ENCODE data around the gene PEX11A.

The PEX11A gene

GRCh38 chr15:89652666-89653065 lies 37.9 kb downstream of the PEX11A start:
- TF ChIP-seq CTCF (IDR thresholded peaks at IDR 0.05; ENCODE audit: low read length) (no peak), EZH2 (IDR thresholded peaks at IDR 0.05; ENCODE audit: borderline replicate concordance, low read length) (no peak)
- H3K79me2 ChIP-seq (ENCODE audit: insufficient read depth, low read length) = no peaks in the 10 kb centered on the region
- no peak overlapping the region for H3K9ac ChIP-seq (ENCODE audit: low read length)
- H2AFZ ChIP-seq (ENCODE audit: low read length) = no peak overlapping the region
- no peaks in the 10 kb centered on the region for H3K9me3 ChIP-seq (ENCODE audit: low read length)
- no peaks in the 10 kb centered on the region for H4K20me1 ChIP-seq (ENCODE audit: insufficient read depth, low read length)
- no peak overlapping the region for H3K4me2 ChIP-seq (ENCODE audit: low read length)
- no peaks in the 10 kb centered on the region for H3K36me3 ChIP-seq (ENCODE audit: insufficient read depth, low read length)
- no peaks in the 10 kb centered on the region for H3K4me1 ChIP-seq (ENCODE audit: insufficient read depth, low read length, severe bottlenecking)
- H3K4me3 ChIP-seq (ENCODE audit: low read depth, low read length, poor library complexity, severe bottlenecking) = no peak overlapping the region
- no peaks in the 10 kb centered on the region for H3K27me3 ChIP-seq (ENCODE audit: insufficient read depth, low read length)
- H3K9me2 ChIP-seq (ENCODE audit: low read depth, low read length) = no peaks in the 10 kb centered on the region
- H3F3A ChIP-seq (ENCODE audit: insufficient read depth, low read length) = no peaks in the 10 kb centered on the region
- no peak overlapping the region for H3K27ac ChIP-seq (ENCODE audit: low read depth, low read length, poor library complexity, severe bottlenecking)

GRCh38 chr15:89652131-89652530 lies 38.4 kb downstream of the PEX11A start:
- H3F3A ChIP-seq (ENCODE audit: insufficient read depth, low read length) = no peaks in the 10 kb centered on the region
- H3K79me2 ChIP-seq (ENCODE audit: insufficient read depth, low read length) = no peaks in the 10 kb centered on the region
- H3K4me1 ChIP-seq (ENCODE audit: insufficient read depth, low read length, severe bottlenecking) = no peaks in the 10 kb centered on the region
- no peak overlapping the region for H3K4me2 ChIP-seq (ENCODE audit: low read length)
- H3K27ac ChIP-seq (ENCODE audit: low read depth, low read length, poor library complexity, severe bottlenecking) = no peak overlapping the region
- H3K27me3 ChIP-seq (ENCODE audit: insufficient read depth, low read length) = no peaks in the 10 kb centered on the region
- H3K9me2 ChIP-seq (ENCODE audit: low read depth, low read length) = no peaks in the 10 kb centered on the region
- H3K4me3 ChIP-seq (ENCODE audit: low read depth, low read length, poor library complexity, severe bottlenecking) = no peak overlapping the region
- no peaks in the 10 kb centered on the region for H3K9me3 ChIP-seq (ENCODE audit: low read length)
- TF ChIP-seq CTCF (IDR thresholded peaks at IDR 0.05; ENCODE audit: low read length) (no peak), EZH2 (IDR thresholded peaks at IDR 0.05; ENCODE audit: borderline replicate concordance, low read length) (no peak)
- no peaks in the 10 kb centered on the region for H3K36me3 ChIP-seq (ENCODE audit: insufficient read depth, low read length)
- H4K20me1 ChIP-seq (ENCODE audit: insufficient read depth, low read length) = no peaks in the 10 kb centered on the region
- H2AFZ ChIP-seq (ENCODE audit: low read length) = no peak overlapping the region
- no peak overlapping the region for H3K9ac ChIP-seq (ENCODE audit: low read length)

- Histone ChIP-seq H3K4me3 (ENCODE audit: low read depth, low read length, poor library complexity, severe bottlenecking) (no peak overlapping the region), H4K20me1 (ENCODE audit: insufficient read depth, low read length) (no peaks in the 10 kb centered on the region), H3K9me3 (ENCODE audit: low read length) (no peaks in the 10 kb centered on the region), H3K79me2 (ENCODE audit: insufficient read depth, low read length) (no peaks in the 10 kb centered on the region), H3K9me2 (ENCODE audit: low read depth, low read length) (no peaks in the 10 kb centered on the region), H3K27ac (ENCODE audit: low read depth, low read length, poor library complexity, severe bottlenecking) (no peak overlapping the region), H3F3A (ENCODE audit: insufficient read depth, low read length) (no peaks in the 10 kb centered on the region), H3K4me1 (ENCODE audit: insufficient read depth, low read length, severe bottlenecking) (no peaks in the 10 kb centered on the region), H2AFZ (ENCODE audit: low read length) (no peak overlapping the region), H3K9ac (ENCODE audit: low read length) (no peak overlapping the region), H3K4me2 (ENCODE audit: low read length) (no peak overlapping the region), H3K27me3 (ENCODE audit: insufficient read depth, low read length) (no peaks in the 10 kb centered on the region), H3K36me3 (ENCODE audit: insufficient read depth, low read length) (no peaks in the 10 kb centered on the region)
- TF ChIP-seq EZH2 (IDR thresholded peaks at IDR 0.05; ENCODE audit: borderline replicate concordance, low read length) (no peak), CTCF (IDR thresholded peaks at IDR 0.05; ENCODE audit: low read length) (no peak)
Observed at GRCh38 chr15:89649716-89650115, 40.8 kb downstream of the PEX11A start.

Measured in OCI-LY1 (cell line).